Neural cell (in vitro differentiated cells): ENCODE measurements around the gene ZNF438.

Experiments
- EP300 ChIP-seq: fragments of 450-650 bp; conservative IDR thresholded peaks from 2 replicates; pipeline ENCODE4 v1.6.1; 2014; ENCODE audit warnings: antibody characterized with exemption, mild to moderate bottlenecking, moderate library complexity; ENCODE audit not compliant: poor library complexity, severe bottlenecking
- EZH2 ChIP-seq: fragments of 200-600, 300-800 bp; shearing (Covaris generic), sonication (generic); IDR thresholded peaks from 2 replicates; pipeline ENCODE4 v1.6.1; 2014; ENCODE audit warnings: antibody characterized with exemption, low read length, borderline replicate concordance, mild to moderate bottlenecking; ENCODE audit not compliant: insufficient read depth, poor library complexity, severe bottlenecking
- POLR2AphosphoS5 ChIP-seq: IDR thresholded peaks from 2 replicates; pipeline ENCODE4 v1.6.1; 2012
- RAD21 ChIP-seq: fragments of 450-650 bp; conservative IDR thresholded peaks from 2 replicates; pipeline ENCODE4 v1.6.1; 2014; ENCODE audit warnings: antibody characterized with exemption, mild to moderate bottlenecking, moderate library complexity
- TAF1 ChIP-seq: IDR thresholded peaks from 2 replicates; pipeline ENCODE4 v1.6.1; 2012; ENCODE audit warnings: low read depth
- TF ChIP-seq, protein P1 (sequence below): IDR thresholded peaks from 2 replicates; pipeline ENCODE4 v1.6.1; 2012; ENCODE audit warnings: borderline replicate concordance
- TF ChIP-seq, protein P2 (sequence below): fragments of 450-650 bp; IDR thresholded peaks from 2 replicates; pipeline ENCODE4 v1.5.1; 2014; ENCODE audit warnings: antibody characterized with exemption, mild to moderate bottlenecking, moderate library complexity; ENCODE audit not compliant: poor library complexity, severe bottlenecking

DNA sequence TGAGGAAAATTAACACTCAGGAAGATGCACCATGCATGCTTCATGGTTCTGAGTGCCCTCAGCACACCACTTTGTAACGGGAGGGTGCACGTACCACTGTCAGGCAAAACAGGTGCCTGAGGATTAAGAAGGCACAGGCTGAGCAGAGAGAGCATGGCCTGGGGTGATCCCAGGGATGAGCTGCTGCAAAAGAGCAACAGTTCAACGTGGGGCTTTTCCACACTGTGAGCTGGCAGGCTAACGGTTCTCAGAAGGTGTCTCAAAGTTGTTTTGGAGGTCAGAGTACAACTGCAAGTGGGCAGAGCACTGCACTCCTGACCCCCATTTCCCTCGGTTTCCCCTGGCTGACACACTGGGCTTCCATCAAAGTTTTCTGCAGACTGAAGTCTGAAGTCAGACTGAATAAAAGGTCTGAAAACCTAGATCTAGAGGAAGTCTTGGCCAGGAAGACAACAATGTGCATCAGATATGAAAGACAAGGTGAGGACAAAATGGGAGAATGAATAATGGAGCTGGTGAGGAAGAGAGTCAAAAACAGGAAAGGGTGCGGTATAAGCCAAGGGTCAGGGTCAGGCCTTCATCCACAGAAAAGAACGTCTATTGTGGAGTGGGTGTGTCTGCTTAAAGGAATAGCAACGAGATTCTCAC, 20.5 kb downstream of the ZNF438 start:
- TF ChIP-seq, protein P1, sequence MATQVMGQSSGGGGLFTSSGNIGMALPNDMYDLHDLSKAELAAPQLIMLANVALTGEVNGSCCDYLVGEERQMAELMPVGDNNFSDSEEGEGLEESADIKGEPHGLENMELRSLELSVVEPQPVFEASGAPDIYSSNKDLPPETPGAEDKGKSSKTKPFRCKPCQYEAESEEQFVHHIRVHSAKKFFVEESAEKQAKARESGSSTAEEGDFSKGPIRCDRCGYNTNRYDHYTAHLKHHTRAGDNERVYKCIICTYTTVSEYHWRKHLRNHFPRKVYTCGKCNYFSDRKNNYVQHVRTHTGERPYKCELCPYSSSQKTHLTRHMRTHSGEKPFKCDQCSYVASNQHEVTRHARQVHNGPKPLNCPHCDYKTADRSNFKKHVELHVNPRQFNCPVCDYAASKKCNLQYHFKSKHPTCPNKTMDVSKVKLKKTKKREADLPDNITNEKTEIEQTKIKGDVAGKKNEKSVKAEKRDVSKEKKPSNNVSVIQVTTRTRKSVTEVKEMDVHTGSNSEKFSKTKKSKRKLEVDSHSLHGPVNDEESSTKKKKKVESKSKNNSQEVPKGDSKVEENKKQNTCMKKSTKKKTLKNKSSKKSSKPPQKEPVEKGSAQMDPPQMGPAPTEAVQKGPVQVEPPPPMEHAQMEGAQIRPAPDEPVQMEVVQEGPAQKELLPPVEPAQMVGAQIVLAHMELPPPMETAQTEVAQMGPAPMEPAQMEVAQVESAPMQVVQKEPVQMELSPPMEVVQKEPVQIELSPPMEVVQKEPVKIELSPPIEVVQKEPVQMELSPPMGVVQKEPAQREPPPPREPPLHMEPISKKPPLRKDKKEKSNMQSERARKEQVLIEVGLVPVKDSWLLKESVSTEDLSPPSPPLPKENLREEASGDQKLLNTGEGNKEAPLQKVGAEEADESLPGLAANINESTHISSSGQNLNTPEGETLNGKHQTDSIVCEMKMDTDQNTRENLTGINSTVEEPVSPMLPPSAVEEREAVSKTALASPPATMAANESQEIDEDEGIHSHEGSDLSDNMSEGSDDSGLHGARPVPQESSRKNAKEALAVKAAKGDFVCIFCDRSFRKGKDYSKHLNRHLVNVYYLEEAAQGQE, result no peak
- TF ChIP-seq TAF1 (no peak), EZH2 (no peak), POLR2AphosphoS5 (no peak), RAD21 (no peak), EP300 (no peak)
- TF ChIP-seq, protein P2, sequence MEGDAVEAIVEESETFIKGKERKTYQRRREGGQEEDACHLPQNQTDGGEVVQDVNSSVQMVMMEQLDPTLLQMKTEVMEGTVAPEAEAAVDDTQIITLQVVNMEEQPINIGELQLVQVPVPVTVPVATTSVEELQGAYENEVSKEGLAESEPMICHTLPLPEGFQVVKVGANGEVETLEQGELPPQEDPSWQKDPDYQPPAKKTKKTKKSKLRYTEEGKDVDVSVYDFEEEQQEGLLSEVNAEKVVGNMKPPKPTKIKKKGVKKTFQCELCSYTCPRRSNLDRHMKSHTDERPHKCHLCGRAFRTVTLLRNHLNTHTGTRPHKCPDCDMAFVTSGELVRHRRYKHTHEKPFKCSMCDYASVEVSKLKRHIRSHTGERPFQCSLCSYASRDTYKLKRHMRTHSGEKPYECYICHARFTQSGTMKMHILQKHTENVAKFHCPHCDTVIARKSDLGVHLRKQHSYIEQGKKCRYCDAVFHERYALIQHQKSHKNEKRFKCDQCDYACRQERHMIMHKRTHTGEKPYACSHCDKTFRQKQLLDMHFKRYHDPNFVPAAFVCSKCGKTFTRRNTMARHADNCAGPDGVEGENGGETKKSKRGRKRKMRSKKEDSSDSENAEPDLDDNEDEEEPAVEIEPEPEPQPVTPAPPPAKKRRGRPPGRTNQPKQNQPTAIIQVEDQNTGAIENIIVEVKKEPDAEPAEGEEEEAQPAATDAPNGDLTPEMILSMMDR, result no peak
